Superior temporal gyrus (tissue), 1 donor: ENCODE results near the gene AGMAT.
A peak's percentile ranks its signal among the peaks of the same experiment; 100 is the strongest.
"Not testable (repeated sequence)": the region's sequence is repeated elsewhere in the genome, so short reads cannot be mapped to it uniquely, and the experiment has no call there.

ENCODE experiments used
- DNase-seq: peaks from one replicate; pipeline ENCODE4 v3.0.0-alpha.2; 2016; ENCODE audit errors: extremely low spot score

AGMAT gene

GRCh38 chr1:15610167-15610566 is 25.3 kb upstream of the AGMAT start:
- DNase-seq, result no peak

DNA sequence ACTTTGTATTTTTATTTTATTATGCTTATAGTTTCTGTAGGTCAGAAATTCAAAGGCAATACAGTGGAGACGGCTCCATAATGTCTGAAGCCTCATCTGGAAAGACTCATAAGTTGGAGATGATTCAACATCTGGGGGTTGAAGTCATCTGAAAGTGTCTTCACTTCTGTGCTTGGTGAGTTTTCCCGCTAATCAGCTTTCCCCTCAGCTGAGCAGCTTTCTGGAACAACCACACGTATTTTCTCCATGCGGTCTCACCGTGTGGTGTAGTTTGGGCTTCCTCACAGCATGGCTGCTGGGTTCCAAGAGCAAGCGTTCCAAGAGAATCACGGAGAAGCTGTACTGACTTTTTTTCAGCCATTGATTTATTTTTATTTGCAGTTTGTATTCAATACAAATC is 24.8 kb upstream of the AGMAT start:
- no peak for DNase-seq

DNA sequence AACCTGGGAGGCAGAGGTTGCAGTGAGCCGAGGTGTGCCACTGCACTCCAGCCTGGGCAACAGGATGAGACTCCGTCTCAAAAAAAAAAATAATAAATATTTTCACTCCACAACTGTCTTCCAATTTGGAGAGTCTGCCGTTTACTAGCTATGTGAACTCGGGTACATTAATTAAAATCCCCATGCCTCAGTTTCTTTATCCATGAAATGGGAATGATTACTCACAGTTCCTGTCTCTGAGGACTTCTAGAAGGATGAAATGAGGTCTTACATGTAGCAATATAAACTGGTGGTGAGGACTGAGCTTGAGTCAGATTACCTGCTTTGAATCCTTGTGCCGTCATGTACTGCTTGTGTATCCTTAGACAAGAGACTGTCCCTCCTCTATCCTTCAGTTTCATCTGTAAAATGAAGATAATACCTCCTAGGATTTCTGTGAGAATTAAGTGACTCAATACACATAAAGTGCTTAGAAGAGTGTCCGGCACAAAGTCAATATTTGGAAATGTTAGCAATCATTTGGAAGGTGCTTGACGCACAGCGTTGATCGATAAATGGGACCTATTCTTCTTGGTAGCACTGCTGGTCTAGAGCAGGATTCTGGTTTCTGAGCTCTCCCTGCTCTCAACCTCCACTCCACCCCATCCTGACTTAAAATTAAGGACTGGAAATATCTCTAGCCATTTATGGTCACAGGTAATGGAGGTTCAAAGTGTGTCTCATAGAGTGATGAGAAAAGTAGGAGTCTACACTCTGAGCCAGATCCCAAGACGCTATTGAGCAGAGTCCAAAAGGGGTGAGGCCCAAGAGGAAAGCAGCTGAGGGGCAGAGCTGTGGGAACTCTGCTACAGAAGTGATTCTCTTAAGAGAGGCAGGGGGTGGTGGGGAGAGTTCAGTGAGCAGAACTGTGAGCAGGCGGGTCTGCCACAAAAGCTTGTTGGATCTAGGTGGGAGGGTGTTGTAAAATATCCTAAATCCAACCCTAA is 20.8 kb upstream of the AGMAT start:
- DNase-seq, result no peak

DNA sequence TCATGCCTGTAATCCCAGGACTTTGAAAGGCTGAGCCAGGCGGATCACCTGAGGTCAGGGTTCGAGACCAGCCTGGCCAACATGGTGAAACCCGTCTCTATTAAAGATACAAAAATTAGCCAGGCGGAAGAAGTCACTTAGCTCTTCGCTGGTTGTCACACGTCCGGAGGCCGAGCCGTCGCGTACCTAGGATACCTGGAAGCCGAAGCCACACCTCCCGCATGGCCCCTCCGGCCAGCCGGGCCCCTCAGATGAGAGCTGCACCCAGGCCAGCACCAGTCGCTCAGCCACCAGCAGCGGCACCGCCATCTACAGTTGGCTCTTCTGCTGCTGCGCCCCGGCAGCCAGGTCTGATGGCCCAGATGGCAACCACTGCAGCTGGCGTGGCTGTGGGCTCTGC is 19.5 kb upstream of the AGMAT start:
- DNase-seq, result not testable (repeated sequence)

GRCh38 chr1:15603966-15604282 is 19.1 kb upstream of the AGMAT start:
- DNase-seq, result not testable (repeated sequence)

GRCh38 chr1:15603050-15603965 is 18.5 kb upstream of the AGMAT start:
- peak; percentile 98 for DNase-seq

GRCh38 chr1:15598436-15598835 is 13.6 kb upstream of the AGMAT start:
- DNase-seq, result no peak

DNA sequence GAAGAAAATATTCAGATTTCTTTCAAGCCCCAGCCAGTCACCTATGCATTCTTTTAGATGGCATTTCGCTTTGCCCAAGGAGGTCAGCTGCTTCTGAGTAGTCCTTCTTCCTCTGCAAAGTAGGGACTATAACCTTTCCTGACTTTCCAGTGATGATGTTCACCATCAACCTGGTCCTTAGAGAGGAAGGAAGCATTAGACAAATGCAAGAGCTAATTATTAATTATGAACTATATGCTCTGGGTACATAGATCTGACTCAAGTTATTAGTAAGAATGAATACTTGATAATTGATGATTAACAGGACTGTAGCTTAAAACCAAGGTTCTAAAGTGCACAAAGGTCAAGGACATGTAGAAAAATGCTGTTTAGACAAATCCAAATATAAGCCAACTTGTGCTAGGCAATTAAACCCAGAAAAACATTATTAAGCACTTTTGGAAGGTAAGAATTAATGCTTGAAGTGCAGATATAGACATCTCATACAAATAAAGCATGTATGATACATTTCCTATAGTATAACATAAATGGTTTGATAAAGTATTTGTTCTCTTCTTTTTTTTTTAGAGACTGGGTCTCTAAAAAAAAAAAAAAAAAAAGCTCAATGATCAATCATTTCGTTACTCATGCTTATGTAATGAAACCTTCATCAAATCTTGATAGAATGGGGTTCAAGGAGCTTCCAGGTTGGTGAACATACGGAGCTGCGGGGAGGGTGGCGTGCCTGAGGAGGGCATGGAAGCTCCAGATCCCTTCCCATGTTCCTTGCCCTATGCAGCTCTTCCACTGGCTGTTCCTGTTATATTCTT is 11.2 kb upstream of the AGMAT start:
- no peak for DNase-seq

DNA sequence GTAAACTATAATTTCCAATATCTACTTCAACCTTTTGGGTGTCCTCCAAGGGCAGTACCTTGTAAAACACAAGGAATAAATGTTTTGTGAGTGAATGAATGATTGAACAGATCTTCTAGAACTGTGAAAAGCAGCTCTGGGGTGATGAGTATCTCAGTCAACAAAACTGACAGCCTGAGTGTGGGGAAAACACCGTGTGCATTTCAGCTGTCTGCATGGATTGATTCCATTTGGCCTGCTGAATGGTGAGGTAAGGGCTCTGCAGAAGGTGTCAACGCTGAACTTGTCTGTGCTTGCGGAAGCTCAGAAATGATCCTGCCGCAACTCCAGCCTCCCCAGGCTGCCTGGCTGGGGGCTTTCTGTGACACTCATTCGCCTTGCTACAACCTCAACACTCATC is 7.4 kb upstream of the AGMAT start:
- DNase-seq, result no peak

GRCh38 chr1:15583016-15583706 is 1.7 kb downstream of the AGMAT start:
- no peak for DNase-seq

DNA sequence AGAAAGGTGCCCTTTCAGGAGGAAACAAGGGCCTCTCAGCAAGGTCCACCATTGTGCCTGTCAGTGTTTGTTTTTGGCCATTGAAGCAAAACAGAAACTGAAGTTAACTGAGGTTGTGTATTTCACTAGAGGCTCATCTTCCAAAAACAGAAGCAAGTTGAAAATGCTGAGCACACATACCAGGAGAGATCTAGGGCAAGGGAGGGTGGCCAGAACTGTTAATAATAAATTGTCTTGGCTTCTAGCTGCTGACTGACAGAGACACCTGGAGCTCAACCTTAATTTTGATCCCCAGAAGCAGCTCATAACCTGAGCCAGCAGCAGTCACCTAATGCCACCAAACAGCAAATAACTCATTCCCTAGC is 5.2 kb downstream of the AGMAT start:
- DNase-seq, result no peak

DNA sequence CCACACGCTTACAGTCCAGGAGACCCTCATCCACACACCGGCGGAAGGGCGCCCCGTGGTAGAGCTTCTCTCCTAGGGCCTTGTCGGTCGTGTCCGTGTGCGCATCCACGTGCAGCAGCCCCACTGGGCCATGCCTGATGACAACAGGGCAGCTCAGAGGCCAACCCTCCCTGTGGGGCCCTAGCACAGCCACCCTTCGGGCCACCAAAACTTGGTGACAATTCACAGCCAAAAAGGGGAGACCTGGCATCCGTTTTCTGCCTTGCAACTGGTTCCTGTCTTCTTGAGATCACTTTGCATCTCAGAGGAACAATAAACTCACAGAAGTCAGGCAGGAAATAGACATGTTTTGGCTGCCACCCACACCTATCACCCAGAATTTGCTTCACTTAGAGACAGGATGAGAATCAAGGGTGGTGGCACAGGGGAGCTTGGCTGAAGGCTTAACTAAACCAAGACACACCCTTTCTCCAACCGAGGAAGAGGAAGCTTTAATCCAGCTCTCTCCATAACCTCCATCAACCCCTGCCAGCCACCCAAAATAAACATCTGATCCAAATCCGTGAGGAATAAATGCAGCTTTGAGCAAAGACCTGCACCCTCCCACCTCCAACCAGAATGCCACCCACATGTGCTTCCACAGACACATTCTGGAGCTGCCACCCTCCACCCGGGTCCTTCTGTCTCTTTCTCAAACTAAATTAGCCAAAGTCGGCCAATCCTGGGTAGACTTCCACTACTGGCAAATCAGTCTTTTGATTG is 5.7 kb downstream of the AGMAT start:
- DNase-seq, result peak; percentile 37

GRCh38 chr1:15577691-15578090 is 7.2 kb downstream of the AGMAT start:
- DNase-seq, result no peak

GRCh38 chr1:15575549-15576150 is 9.2 kb downstream of the AGMAT start:
- DNase-seq, result no peak

DNA sequence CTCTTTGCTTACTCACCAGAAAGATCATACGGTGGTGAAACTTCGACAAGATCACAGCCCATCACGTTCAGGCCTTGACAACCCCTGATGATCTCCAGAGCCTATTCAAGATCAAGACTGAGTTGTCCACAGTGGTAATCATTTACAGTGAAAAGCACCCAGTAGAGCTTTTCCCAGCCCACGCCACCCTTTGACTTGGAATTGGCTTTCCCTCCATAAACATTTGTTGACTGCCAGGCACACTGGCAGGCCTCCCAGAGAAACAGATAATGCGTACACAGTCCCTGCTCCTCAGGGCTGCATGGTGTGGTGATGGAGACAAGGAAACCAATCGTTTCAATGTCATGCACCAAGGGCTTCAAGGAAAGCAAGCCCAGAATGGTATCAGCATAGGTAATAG is 10.1 kb downstream of the AGMAT start:
- DNase-seq, result peak; percentile 45

GRCh38 chr1:15573477-15573876 is 11.4 kb downstream of the AGMAT start:
- DNase-seq, result peak; percentile 61

GRCh38 chr1:15571266-15571665 is 13.6 kb downstream of the AGMAT start:
- DNase-seq, result no peak

DNA sequence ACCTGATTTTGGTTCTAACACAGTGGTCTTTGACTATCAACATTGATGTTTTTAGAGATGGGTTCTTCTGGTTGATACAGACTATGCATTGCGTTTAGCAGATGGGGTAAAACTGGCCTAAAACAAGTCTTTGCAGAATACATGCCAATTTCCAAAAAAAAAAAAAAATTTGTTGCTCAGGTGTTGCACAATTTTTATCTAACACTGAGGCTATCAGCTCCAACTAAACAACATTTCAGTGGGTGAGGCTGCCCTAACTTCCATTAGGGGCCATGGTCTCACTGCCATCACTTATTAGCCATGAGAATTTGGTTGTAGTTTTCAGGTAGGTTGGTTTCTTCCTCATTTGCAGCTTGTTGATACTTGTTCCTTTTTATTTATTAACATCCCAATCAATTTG is 14.0 kb downstream of the AGMAT start:
- no peak for DNase-seq

DNA sequence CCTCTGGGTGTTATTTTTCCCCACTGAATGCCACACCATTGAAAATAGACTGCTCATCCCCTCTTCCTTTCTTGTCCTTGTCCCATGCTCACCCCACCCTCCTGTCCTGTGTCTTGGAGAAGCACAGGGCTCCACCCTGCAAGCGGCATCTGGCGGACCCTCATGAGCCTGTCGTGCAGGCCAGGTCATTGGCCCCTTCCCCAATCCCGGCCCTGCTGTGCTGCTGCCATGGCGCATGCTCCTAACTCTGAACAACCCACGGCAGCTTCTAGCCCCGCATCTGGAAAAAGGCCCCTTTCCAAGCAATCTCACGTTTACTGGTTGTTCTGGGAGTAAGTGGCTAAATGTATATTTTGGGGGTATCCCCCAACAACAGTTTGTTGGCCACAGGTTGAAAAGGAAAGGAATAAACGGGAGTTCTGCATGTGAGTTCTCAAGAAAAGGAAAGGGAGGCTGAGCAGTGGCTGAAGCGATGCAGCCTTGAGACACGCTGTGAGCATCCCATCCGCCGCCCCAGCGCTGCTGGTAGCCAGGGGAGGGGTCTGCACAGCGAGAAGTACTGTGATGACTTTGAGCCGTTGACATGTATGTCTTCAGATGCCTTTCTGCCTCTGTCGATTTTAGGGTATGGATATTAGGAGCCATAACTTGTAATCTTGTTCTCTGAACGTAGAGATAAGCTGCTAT is 16.3 kb downstream of the AGMAT start:
- DNase-seq, result no peak
